Ascending aorta (tissue), 2 donors: Measurements from ENCODE around the gene CARMIL1. TPM values are rescaled to one million over a fixed set of nuclear protein-coding genes. Genes with fewer than 3 reads are reported as not detected.

ENCODE experiments used
- DNase-seq, 2 donors: peaks; one replicate each; pipeline ENCODE4 v3.0.0-alpha.2; 2019; ENCODE audit warnings: low spot score in 2 of 2
- H3K27ac ChIP-seq, 2 donors: fragments of 200-600 bp; sonication (generic); one replicate each; pipeline ENCODE4 v1.5.1; 2016 to 2017; ENCODE audit warnings: mild to moderate bottlenecking in 1 of 2
- H3K27me3 ChIP-seq: fragments of 200-600 bp; sonication (generic); one replicate; pipeline ENCODE4 v1.5.1; 2017
- H3K36me3 ChIP-seq, 2 donors: fragments of 200-600 bp; sonication (generic); one replicate each; pipeline ENCODE4 v1.5.1; 2016
- H3K4me1 ChIP-seq, 2 donors: fragments of 200-600 bp; sonication (generic); one replicate each; pipeline ENCODE4 v1.5.1; 2016 to 2017; ENCODE audit warnings: mild to moderate bottlenecking in 1 of 2
- H3K4me3 ChIP-seq, 2 donors: fragments of 200-600 bp; sonication (generic); one replicate each; pipeline ENCODE4 v1.5.1; 2016 to 2017; ENCODE audit warnings: mild to moderate bottlenecking in 1 of 2
- H3K9me3 ChIP-seq, 2 donors: fragments of 200-600 bp; sonication (generic); one replicate each; pipeline ENCODE4 v1.5.1; 2016
- CTCF ChIP-seq, 3 experiments: fragments of 200-600 bp in 2 of 3; fragments of 450-650 bp in 1 of 3; sonication (generic) in 2 of 3; IDR thresholded peaks; one replicate each; pipeline ENCODE4 v1.5.1; 2016 to 2019; ENCODE audit warnings: antibody characterized with exemption in 3 of 3, mild to moderate bottlenecking in 1 of 3, moderate library complexity in 1 of 3
- intact Hi-C: fragments of 100-400 bp; cut with DNase I; formaldehyde crosslinking; loops from one replicate; pipeline ENCODE4 v1.15.1; 2023
- total RNA-seq: library from RNA; depleted of rRNA; stranded (reverse); fragments of >200 nt; gene quantifications from one replicate; pipeline ENCODE4 v1.1.0, GENCODE V29; 2016

The CARMIL1 gene
- total RNA-seq, 1 donor from 2014 or later = 16.1 TPM

DNA sequence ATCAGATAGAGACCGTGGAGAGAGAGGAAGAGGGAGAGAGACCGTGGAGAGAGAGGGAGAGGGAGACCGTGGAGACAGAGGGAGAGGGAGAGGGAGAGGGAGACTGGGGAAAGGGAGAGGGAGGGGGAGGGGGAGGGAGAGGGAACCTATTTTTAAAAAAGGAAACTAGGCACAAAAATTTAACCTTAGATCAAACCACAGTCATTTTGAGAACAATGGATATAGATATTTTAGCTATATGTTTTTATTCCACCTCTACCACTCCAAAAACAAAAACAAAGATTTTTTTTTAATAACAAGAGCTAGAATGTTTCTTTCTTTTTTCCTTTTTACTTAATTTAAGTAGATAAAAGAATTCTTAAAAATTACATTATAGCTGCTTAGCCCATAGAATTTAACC is 307.8 kb downstream of the CARMIL1 start:
- DNase-seq = no peak
- H3K27ac ChIP-seq = no peak overlapping the region
- no peak for TF ChIP-seq CTCF (IDR thresholded peaks at IDR 0.05)
- no peaks in the 10 kb centered on the region for H3K27me3 ChIP-seq
- H3K4me1 ChIP-seq = no peaks in the 10 kb centered on the region
- no peaks in the 10 kb centered on the region for H3K9me3 ChIP-seq
- H3K36me3 ChIP-seq = peaks cover 6 to 55% of the 10 kb centered on the region in 2 donors
- H3K4me3 ChIP-seq = no peak overlapping the region
- intact Hi-C loops = no loop called here

- no peak for TF ChIP-seq CTCF (IDR thresholded peaks at IDR 0.05)
- no peaks in the 10 kb centered on the region for H3K4me1 ChIP-seq
- no peak overlapping the region for H3K4me3 ChIP-seq
- intact Hi-C loops = no loop called here
- H3K9me3 ChIP-seq = no peaks in the 10 kb centered on the region
- no peak overlapping the region for H3K27ac ChIP-seq
- H3K27me3 ChIP-seq = no peaks in the 10 kb centered on the region
- peaks cover 16 to 63% of the 10 kb centered on the region in 2 donors for H3K36me3 ChIP-seq
- no peak for DNase-seq
Observed at GRCh38 chr6:25590986-25591385, 311.8 kb downstream of the CARMIL1 start.

DNA sequence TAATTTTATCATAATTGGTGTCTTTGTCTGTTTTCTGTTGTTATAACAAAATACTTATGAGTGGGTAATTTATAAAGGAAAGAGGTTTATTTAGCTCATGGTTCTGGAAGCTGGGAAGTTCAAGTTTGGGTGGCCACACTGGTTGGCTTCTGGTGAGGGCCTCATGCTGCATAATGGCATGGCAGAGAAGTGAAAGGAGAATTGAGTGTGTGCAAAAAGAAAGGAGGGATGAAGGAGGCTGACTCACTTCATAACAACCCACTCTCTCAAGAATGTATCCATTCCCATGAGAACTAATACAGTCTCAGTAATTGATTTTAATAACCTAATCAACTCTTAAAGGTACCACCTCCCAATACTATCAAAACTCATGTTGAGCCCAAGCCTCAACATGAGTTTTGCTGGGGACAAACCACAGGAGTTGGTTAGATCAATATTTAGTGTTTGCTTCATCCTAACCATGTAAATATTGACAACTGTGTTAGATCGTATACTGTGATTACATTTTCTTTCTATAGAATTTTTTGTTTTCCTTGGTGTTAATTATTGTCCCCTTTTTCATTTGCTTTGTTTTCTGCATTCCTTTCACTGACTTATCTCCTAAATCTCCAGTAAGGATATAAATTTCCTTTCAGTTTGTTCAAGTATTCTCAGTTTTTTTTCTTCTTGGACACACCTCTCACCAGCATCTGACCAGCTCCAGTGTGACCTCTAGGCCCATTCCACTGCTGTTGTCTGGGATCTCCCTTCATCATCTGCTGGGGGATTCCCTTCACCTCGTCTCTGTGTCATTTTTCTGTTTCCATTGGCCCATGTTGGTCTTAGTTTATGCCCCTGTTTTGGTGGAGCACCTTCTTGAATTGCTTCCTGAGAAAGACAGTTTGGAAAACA is 318.0 kb downstream of the CARMIL1 start:
- no peaks in the 10 kb centered on the region for H3K27me3 ChIP-seq
- no peaks in the 10 kb centered on the region for H3K4me1 ChIP-seq
- no peak overlapping the region for H3K4me3 ChIP-seq
- no peak for TF ChIP-seq CTCF (IDR thresholded peaks at IDR 0.05)
- no peak for DNase-seq
- no peak overlapping the region for H3K27ac ChIP-seq
- H3K9me3 ChIP-seq = no peaks in the 10 kb centered on the region
- H3K36me3 ChIP-seq = peaks cover 24 to 46% of the 10 kb centered on the region in 2 donors
- intact Hi-C loops = no loop called here

DNA sequence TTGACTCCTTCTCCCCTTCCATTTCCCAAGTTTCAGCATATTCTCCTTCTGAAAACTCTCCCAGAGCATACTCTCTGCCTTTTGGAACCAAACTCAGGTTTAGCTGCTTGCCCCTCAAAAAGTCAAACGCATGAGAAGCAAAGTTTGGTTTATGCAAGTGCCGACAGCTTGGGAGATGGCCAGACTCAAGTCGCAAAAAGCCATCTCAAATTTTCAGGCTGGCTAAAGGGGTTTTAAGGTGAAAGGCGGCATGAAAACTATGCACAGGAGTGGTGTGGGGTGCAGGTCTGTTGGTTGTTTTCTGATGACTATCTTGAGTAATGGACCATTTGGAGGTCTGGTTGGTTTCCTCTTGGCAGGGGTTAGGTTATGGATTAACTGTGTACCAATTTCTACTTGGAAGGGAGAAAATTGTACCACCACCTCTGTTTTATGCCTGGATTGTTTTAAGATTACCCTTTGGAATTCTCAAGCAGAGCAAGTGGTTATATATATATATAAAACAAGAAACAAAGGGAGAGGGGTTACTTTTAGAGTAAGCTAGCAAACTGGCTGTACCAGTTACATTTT is 320.4 kb downstream of the CARMIL1 start:
- H3K27me3 ChIP-seq = no peaks in the 10 kb centered on the region
- no peaks in the 10 kb centered on the region for H3K4me1 ChIP-seq
- no peaks in the 10 kb centered on the region for H3K9me3 ChIP-seq
- H3K36me3 ChIP-seq = peaks cover 12 to 22% of the 10 kb centered on the region in 2 donors
- no peak overlapping the region for H3K27ac ChIP-seq
- TF ChIP-seq CTCF (IDR thresholded peaks at IDR 0.05) = no peak
- no peak for DNase-seq
- H3K4me3 ChIP-seq = no peak overlapping the region
- intact Hi-C loops = loop anchor here (5.0 kb wide), 1 partner anchor 332 kb away; no protein-coding TSS in a partner anchor

DNA sequence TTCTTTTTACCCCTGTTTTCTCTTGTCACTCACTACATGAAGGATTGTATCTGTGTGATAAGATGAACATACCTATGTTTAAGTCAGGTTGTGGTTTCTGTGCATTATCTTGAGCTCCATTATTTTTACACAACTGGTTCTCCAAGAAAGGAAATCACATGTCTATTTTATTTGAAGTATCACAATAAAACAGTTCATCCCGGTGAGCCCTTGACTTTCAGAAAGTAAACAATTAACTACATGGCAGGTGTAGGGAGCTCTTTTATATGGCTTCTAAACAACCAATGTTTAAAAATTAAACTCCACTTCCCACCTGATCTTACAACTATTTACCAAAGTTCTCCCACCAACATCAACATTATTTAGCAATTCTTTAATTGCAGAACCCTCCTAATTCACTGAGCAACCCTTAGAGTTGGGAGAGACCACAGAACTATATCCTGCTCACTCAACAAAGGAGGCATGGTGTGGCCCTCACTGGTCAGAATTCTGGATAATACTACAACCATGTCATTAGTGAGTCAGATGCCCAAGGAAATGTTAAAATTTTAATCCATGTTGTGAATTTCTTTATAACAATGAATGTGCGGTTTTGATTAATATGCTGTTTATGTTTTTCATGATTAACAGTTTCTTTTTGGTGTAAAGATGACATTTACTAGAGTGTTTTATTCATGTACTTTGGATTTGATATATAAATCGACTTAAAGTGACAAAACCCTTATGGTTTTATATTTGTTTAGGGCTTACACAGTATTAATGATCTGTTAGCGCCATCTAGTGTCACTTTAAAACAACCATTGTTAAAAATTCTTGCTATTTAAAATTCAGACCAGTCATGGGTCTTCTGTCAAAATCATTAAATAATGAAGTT is 322.9 kb downstream of the CARMIL1 start:
- peaks cover 17 to 22% of the 10 kb centered on the region in 2 donors for H3K36me3 ChIP-seq
- intact Hi-C loops = loop anchor here (5.0 kb wide), 1 partner anchor 335 kb away; no protein-coding TSS in a partner anchor
- peak; percentile 41 to 57 (median 44) for TF ChIP-seq CTCF (IDR thresholded peaks at IDR 0.05)

More for the DNA sequence above, 322.9 kb downstream of the CARMIL1 start:
- no peak overlapping the region for H3K4me3 ChIP-seq
- no peaks in the 10 kb centered on the region for H3K4me1 ChIP-seq
- H3K27me3 ChIP-seq = no peaks in the 10 kb centered on the region
- DNase-seq = no peak
- no peak overlapping the region for H3K27ac ChIP-seq
- no peaks in the 10 kb centered on the region for H3K9me3 ChIP-seq
